Measurements from ENCODE around the gene LIPG.

LIPG gene

GRCh38 chr18:49560624-49561288 lies 1.1 kb upstream of the LIPG start (continued):
- TF ChIP-seq ZNF513 (tag by site-specific recombination; IDR thresholded peaks at IDR 0.05) (no peak), ZEB2 (tag by site-specific recombination; IDR thresholded peaks at IDR 0.05) (no peak), SP2 (tag by site-specific recombination; IDR thresholded peaks at IDR 0.05) (peak; percentile 36), ZNF629 (tag by site-specific recombination; IDR thresholded peaks at IDR 0.05) (no peak), ZSCAN18 (tag by site-specific recombination; IDR thresholded peaks at IDR 0.05) (no peak), ZNF580 (tag by site-specific recombination; IDR thresholded peaks at IDR 0.05) (no peak), ZNF146 (tag by site-specific recombination; IDR thresholded peaks at IDR 0.05) (no peak), ZBTB7A (tag by site-specific recombination; IDR thresholded peaks at IDR 0.05; ENCODE audit: low read depth) (no peak), ZNF214 (tag by site-specific recombination; IDR thresholded peaks at IDR 0.05; ENCODE audit: borderline replicate concordance) (no peak), KLF9 (tag by site-specific recombination; IDR thresholded peaks at IDR 0.05; ENCODE audit: low read depth) (peak; percentile 8; the same call in 1 of the 2 replicates), ZFHX2 (tag by site-specific recombination; conservative IDR thresholded peaks at IDR 0.05) (no peak), ZNF280D (tag by site-specific recombination; IDR thresholded peaks at IDR 0.05) (0 out of 2 replicates have a peak, but pooled peaks have one; percentile 14), GLIS1 (tag by site-specific recombination; IDR thresholded peaks at IDR 0.05) (0 out of 2 replicates have a peak, but pooled peaks have one; percentile 35), ZNF510 (tag by site-specific recombination; IDR thresholded peaks at IDR 0.05; ENCODE audit: insufficient replicate concordance) (no peak), ZNF433 (tag by site-specific recombination; IDR thresholded peaks at IDR 0.05; ENCODE audit: low read depth) (no peak), KLF16 (tag by site-specific recombination; IDR thresholded peaks at IDR 0.05) (no peak), MEIS1 (CRISPR knock-in tag; IDR thresholded peaks at IDR 0.05; ENCODE audit: borderline replicate concordance) (no peak), BCL11A (tag by site-specific recombination; IDR thresholded peaks at IDR 0.05; ENCODE audit: low read depth) (no peak), ZNF654 (tag by site-specific recombination; IDR thresholded peaks at IDR 0.05; ENCODE audit: low read depth) (no peak), ZNF660 (tag by site-specific recombination; IDR thresholded peaks at IDR 0.05) (no peak), ZNF394 (tag by site-specific recombination; IDR thresholded peaks at IDR 0.05; ENCODE audit: borderline replicate concordance) (no peak), ZNF777 (tag by site-specific recombination; IDR thresholded peaks at IDR 0.05; ENCODE audit: borderline replicate concordance) (peak; percentile 98), ZNF518A (tag by site-specific recombination; conservative IDR thresholded peaks at IDR 0.05; ENCODE audit: low read depth) (no peak), IKZF3 (tag by site-specific recombination; IDR thresholded peaks at IDR 0.05) (0 out of 2 replicates have a peak, but pooled peaks have one; percentile 12), WT1 (tag by site-specific recombination; IDR thresholded peaks at IDR 0.05) (no peak), ZSCAN16 (tag by site-specific recombination; IDR thresholded peaks at IDR 0.05) (no peak)
